ENCODE results near the gene SPTBN2.
"Not testable (repeated sequence)": the region's sequence is repeated elsewhere in the genome, so short reads cannot be mapped to it uniquely, and the experiment has no call there.

The SPTBN2 gene

GRCh38 chr11:66680966-66681645 is 47.9 kb downstream of the SPTBN2 start:
- DNase-seq = no peak

GRCh38 chr11:66677599-66678375 is 51.2 kb downstream of the SPTBN2 start, which contains the start of gene RBM4B:
Gene RBM4B, minus strand, starts transcription at chr11:66677887. Its CDS starts 808 bp downstream, at chr11:66677079.
- peak; percentile 97 for DNase-seq

- DNase-seq = no peak
Observed at GRCh38 chr11:66676931-66677598, 52.0 kb downstream of the SPTBN2 start.

GRCh38 chr11:66676282-66676919 is 52.6 kb downstream of the SPTBN2 start:
- DNase-seq = no peak

GRCh38 chr11:66674964-66675602 is 53.9 kb downstream of the SPTBN2 start:
- DNase-seq = no peak

GRCh38 chr11:66670816-66671215 is 58.2 kb downstream of the SPTBN2 start:
- DNase-seq = no peak

GRCh38 chr11:66665369-66665768 is 63.6 kb downstream of the SPTBN2 start:
- DNase-seq = no peak

- DNase-seq = no peak
Observed at GRCh38 chr11:66663741-66664296, 65.2 kb downstream of the SPTBN2 start.

- DNase-seq = no peak
Observed at GRCh38 chr11:66659763-66660162, 69.3 kb downstream of the SPTBN2 start.

- no peak for DNase-seq
Observed at GRCh38 chr11:66653123-66653522, 75.9 kb downstream of the SPTBN2 start.

- DNase-seq = no peak
Observed at GRCh38 chr11:66652651-66653050, 76.4 kb downstream of the SPTBN2 start.

GRCh38 chr11:66651016-66651415 is 78.0 kb downstream of the SPTBN2 start:
- no peak for DNase-seq

GRCh38 chr11:66649903-66650302 is 79.1 kb downstream of the SPTBN2 start:
- DNase-seq = no peak

- no peak for DNase-seq
Observed at GRCh38 chr11:66646828-66647227, 82.2 kb downstream of the SPTBN2 start.

- no peak for DNase-seq
Observed at GRCh38 chr11:66643745-66644437, 85.1 kb downstream of the SPTBN2 start.

- peak; percentile 47 for DNase-seq
Observed at GRCh38 chr11:66641834-66642233, 87.2 kb downstream of the SPTBN2 start.

GRCh38 chr11:66639814-66640340 is 89.1 kb downstream of the SPTBN2 start:
- DNase-seq = not testable (repeated sequence)

- peak; percentile 16 for DNase-seq
Observed at GRCh38 chr11:66639066-66639813, 89.8 kb downstream of the SPTBN2 start.

- DNase-seq = peak; percentile 100
Observed at GRCh38 chr11:66638177-66639065, 90.6 kb downstream of the SPTBN2 start, which contains the start of gene RBM4. Gene RBM4, plus strand, starts transcription at chr11:66638703. Its CDS starts 1,009 bp downstream, at chr11:66639712.
